Left cardiac atrium (tissue), 4 donors: ENCODE measurements around the gene HTR7. TPM values are rescaled to one million over a fixed set of nuclear protein-coding genes. Genes with fewer than 3 reads are reported as not detected.

Source experiments
- ATAC-seq, 2 donors: fragments of 200-7000 bp; cut with Tn5 transposase; one replicate each; pipeline ENCODE4 v1.9.1; 2020; ENCODE audit warnings: mild to moderate bottlenecking in 2 of 2, moderate library complexity in 2 of 2
- DNase-seq: peaks from one replicate; pipeline ENCODE4 v3.0.0-alpha.2; 2020
- intact Hi-C, 2 donors: fragments of 100-400 bp; cut with DNase I; formaldehyde crosslinking; loops; one replicate each; pipeline versions ENCODE4 v1.14.1 to v1.15.1; 2022 to 2023
- total RNA-seq, 2 donors: library from RNA; stranded (reverse); fragmentation: NEBNext Ultra II Directional; extraction: Animal tissue kit (Norgen Biotek cat#: 25700); gene quantifications; one replicate each; pipeline ENCODE4 v1.2.1, GENCODE V29; 2021
- donor health status: DM: no; HTN: yes; CAD: no.
- donor health status: DM: no; HTN: yes; CAD: no; lungs with severe emphysema.
- donor health status: DM: yes; HTN: yes; CAD: no.
- donor health status: Dilated cardiomyopathy.

HTR7 gene
- total RNA-seq, 2 donors from 2014 or later = 0.31 to 0.32 TPM

DNA sequence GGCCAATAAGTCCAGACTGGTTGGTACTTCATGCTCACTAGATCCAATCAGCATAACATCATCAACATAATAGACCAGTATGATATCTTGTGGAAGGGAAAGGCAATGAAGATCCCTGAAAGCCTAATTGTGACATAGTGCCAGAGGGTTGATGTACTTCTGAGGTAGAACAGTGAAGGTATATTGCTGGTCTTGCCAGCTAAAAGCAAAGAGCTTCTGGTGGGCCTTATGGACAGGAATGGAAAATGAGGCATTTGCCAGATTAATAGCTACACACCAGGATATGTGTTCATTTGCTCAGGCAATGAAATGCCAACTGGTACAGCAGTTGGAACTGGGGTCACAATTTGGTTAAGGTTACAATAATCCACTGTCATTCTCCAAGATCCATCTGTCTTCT lies 156.4 kb downstream of the HTR7 start:
- no peak for ATAC-seq
- intact Hi-C loops = no loop called here
- no peak for DNase-seq

DNA sequence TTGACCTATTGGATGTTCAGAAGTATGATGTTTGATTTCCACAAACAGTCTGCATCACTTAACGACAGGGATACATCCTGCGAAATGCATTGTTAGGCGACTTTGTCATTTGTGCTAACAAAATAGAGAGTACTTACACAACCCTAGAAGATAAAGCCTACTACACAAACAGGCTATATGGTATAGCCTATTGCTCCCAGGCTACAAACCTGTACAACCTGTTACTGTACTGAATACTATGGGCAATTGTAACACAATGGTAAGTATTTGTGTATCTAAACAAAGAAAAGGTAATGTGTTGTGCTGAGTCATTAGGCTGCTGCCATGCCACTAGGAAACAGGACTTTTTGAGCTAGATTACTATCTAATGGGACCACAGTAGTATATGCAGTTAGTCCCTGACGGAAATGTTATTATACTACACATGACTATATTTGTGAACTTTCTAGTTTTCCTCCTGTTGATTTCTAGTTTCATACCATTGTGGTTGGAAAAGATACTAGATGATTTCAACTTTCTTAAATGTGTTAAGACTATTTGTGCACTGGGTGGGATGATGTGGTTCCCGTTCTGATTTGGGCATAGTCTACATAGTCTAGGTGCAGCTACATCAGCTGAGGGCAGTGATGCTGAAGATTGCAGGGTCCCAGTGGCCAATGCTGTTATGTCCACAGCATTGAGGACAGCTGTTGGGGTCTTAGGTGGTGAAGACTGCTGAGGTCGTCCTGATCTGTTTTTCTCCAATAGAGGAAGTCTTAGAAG lies 161.7 kb downstream of the HTR7 start:
- ATAC-seq (no peak), DNase-seq (no peak)
- intact Hi-C loops = no loop called here

Other genes with a start within 250 kb of the HTR7 start
- 10 to 100 TPM; 32.8 to 33.3 TPM for gene RPP30, start 13.9 kb upstream of the HTR7 start, total RNA-seq
- 1,000 to 10,000 TPM; 1,867 to 3,373 TPM for gene ANKRD1, start 63.0 kb upstream of the HTR7 start, total RNA-seq